ENCODE results near the gene PDGFD. TPM values are rescaled to one million over a fixed set of nuclear protein-coding genes. Genes with fewer than 3 reads are reported as not detected.

PDGFD gene
- total RNA-seq, 2 donors from 2014 or later: 14.4 to 27.8 TPM

GRCh38 chr11:103961010-103961409, 202.9 kb downstream of the PDGFD start:
- no peak for TF ChIP-seq CTCF (IDR thresholded peaks at IDR 0.05)
- Histone ChIP-seq H3K27ac (no peak overlapping the region), H3K4me3 (no peak overlapping the region), H3K4me1 (no peaks in the 10 kb centered on the region), H3K36me3 (no peaks in the 10 kb centered on the region), H3K9me3 (no peaks in the 10 kb centered on the region), H3K27me3 (no peaks in the 10 kb centered on the region)
- DNase-seq (ENCODE audit: low spot score): no peak

GRCh38 chr11:103960108-103960507, 203.8 kb downstream of the PDGFD start:
- no peak for DNase-seq (ENCODE audit: low spot score)
- H3K4me3 ChIP-seq: no peak overlapping the region
- H3K27ac ChIP-seq: no peak overlapping the region

GRCh38 chr11:103959279-103959942, 204.5 kb downstream of the PDGFD start:
- H3K27ac ChIP-seq: no peak overlapping the region
- H3K9me3 ChIP-seq: no peaks in the 10 kb centered on the region
- no peak for DNase-seq (ENCODE audit: low spot score)
- H3K4me3 ChIP-seq: no peak overlapping the region
- no peak for TF ChIP-seq CTCF (IDR thresholded peaks at IDR 0.05)
- no peaks in the 10 kb centered on the region for H3K27me3 ChIP-seq
- no peaks in the 10 kb centered on the region for H3K36me3 ChIP-seq
- H3K4me1 ChIP-seq: no peaks in the 10 kb centered on the region

More at GRCh38 chr11:103960108-103960507, 203.8 kb downstream of the PDGFD start:
- Histone ChIP-seq H3K36me3 (no peaks in the 10 kb centered on the region), H3K4me1 (no peaks in the 10 kb centered on the region), H3K27me3 (no peaks in the 10 kb centered on the region), H3K9me3 (no peaks in the 10 kb centered on the region)
- no peak for TF ChIP-seq CTCF (IDR thresholded peaks at IDR 0.05)

GRCh38 chr11:103958475-103959215, 205.3 kb downstream of the PDGFD start:
- no peak overlapping the region for H3K27ac ChIP-seq
- no peak for DNase-seq (ENCODE audit: low spot score)
- H3K9me3 ChIP-seq: no peaks in the 10 kb centered on the region
- no peaks in the 10 kb centered on the region for H3K27me3 ChIP-seq
- no peaks in the 10 kb centered on the region for H3K4me1 ChIP-seq
- H3K4me3 ChIP-seq: no peak overlapping the region
- no peaks in the 10 kb centered on the region for H3K36me3 ChIP-seq
- TF ChIP-seq CTCF (IDR thresholded peaks at IDR 0.05): no peak

- TF ChIP-seq CTCF (IDR thresholded peaks at IDR 0.05): no peak
- Histone ChIP-seq H3K4me3 (no peak overlapping the region), H3K9me3 (no peaks in the 10 kb centered on the region), H3K27me3 (no peaks in the 10 kb centered on the region), H3K27ac (no peak overlapping the region), H3K4me1 (no peaks in the 10 kb centered on the region), H3K36me3 (no peaks in the 10 kb centered on the region)
- DNase-seq (ENCODE audit: low spot score): no peak
Observed at GRCh38 chr11:103953797-103954486, 210.0 kb downstream of the PDGFD start.

Measured in right atrium auricular region (tissue), 2 donors.